GM12878 (cell line): ENCODE results near the gene C3. TPM values are rescaled to one million over a fixed set of nuclear protein-coding genes. Genes with fewer than 3 reads are reported as not detected.

ENCODE experiments used
- ATAC-seq: fragments of 200-7000 bp; cut with Tn5 transposase; 3 replicates; pipeline ENCODE4 v1.9.1; 2020; ENCODE audit warnings: mild to moderate bottlenecking, moderate library complexity
- BruUV-seq: library from RNA; stranded (reverse); fragments of 400-500 nt; replicated peaks from 2 replicates; lab custom pipeline; 2021; lab: Mats Ljungman, UMichigan
- CTCF ChIA-PET: fragments of 300-600 bp; sonication (Branson Sonifier 250); formaldehyde crosslinking; extraction: SDS; loops from one replicate; lab custom pipeline; 2021; ENCODE audit warnings: inconsistent platforms; lab: Yijun Ruan, JAX
- POLR2A ChIA-PET: fragments of 350-600 bp; formaldehyde crosslinking; extraction: SDS; loops from one replicate; lab custom pipeline; 2021; ENCODE audit warnings: inconsistent platforms; lab: Charles Lee
- RAD21 ChIA-PET: fragments of 300-600 bp; sonication (Branson Sonifier 250); formaldehyde crosslinking; loops from one replicate; lab custom pipeline; 2023; ENCODE audit warnings: antibody characterized with exemption; ENCODE audit not compliant: unreplicated experiment; lab: Charles Lee
- SMC1A ChIA-PET: fragments of 300-600 bp; sonication (Branson Sonifier 250); formaldehyde crosslinking; loops from one replicate; lab custom pipeline; 2023; ENCODE audit not compliant: unreplicated experiment, uncharacterized antibody; lab: Charles Lee
- DNase-seq: peaks from one replicate; pipeline ENCODE4 v3.0.0-alpha.2; 2011; ENCODE audit warnings: low read depth, low spot score
- FAIRE-seq: peaks from 3 replicates; lab custom pipeline; 2011; peaks lifted over from hg19 to GRCh38; lab: Jason Lieb, UNC
- H2AFZ ChIP-seq: 2 replicates; pipeline ENCODE4 v1.6.0; 2011; ENCODE audit warnings: low read depth, low read length, control low read depth; ENCODE audit not compliant: control insufficient read depth
- H3K27ac ChIP-seq: 2 replicates; pipeline ENCODE4 v1.5.1; 2011; ENCODE audit warnings: control low read depth; ENCODE audit not compliant: control insufficient read depth, insufficient read depth
- H3K27me3 ChIP-seq, 2 experiments: replicated peaks in 1 of 2; 2 replicates each; pipeline versions ENCODE4 v1.6.0 to v1.6.1; 2011; ENCODE audit warnings: low read length in 1 of 2; ENCODE audit not compliant: control insufficient read depth in 2 of 2, insufficient read depth in 2 of 2
- H3K36me3 ChIP-seq, 2 experiments: 2 replicates each; pipeline ENCODE4 v1.5.1; 2011; ENCODE audit warnings: low read length in 1 of 2; ENCODE audit not compliant: control insufficient read depth in 2 of 2, insufficient read depth in 2 of 2
- H3K4me1 ChIP-seq: 2 replicates; pipeline ENCODE4 v1.6.1; 2011; ENCODE audit warnings: mild to moderate bottlenecking, low read length, moderate library complexity, mixed read lengths; ENCODE audit not compliant: control insufficient read depth, insufficient read depth
- H3K4me2 ChIP-seq: 2 replicates; pipeline ENCODE4 v1.6.0; 2011; ENCODE audit warnings: control low read depth; ENCODE audit not compliant: control insufficient read depth, insufficient read depth
- H3K4me3 ChIP-seq: fragments of 200-600 bp; sonication (generic); 2 replicates; pipeline ENCODE4 v1.5.1; 2016
- H3K79me2 ChIP-seq: 2 replicates; pipeline ENCODE4 v1.6.0; 2011; ENCODE audit warnings: low read length; ENCODE audit not compliant: control insufficient read depth, insufficient read depth
- H3K9ac ChIP-seq: 2 replicates; pipeline ENCODE4 v1.8.0; 2011; ENCODE audit warnings: low read length, control low read depth, mixed read lengths; ENCODE audit not compliant: control insufficient read depth, insufficient read depth
- H3K9me3 ChIP-seq: replicated peaks from 3 replicates; pipeline ENCODE4 v1.5.1; 2011; ENCODE audit warnings: mild to moderate bottlenecking, low read length; ENCODE audit not compliant: control insufficient read depth, insufficient read depth
- H4K20me1 ChIP-seq: 2 replicates; pipeline ENCODE4 v1.6.0; 2011; ENCODE audit not compliant: control insufficient read depth, insufficient read depth
- BCL11A ChIP-seq: IDR thresholded peaks from 2 replicates; pipeline ENCODE4 v1.6.1; 2011; ENCODE audit warnings: low read depth, low read length
- BMI1 ChIP-seq: fragments of 450-650 bp; IDR thresholded peaks from 2 replicates; pipeline ENCODE4 v1.6.1; 2016; ENCODE audit warnings: mild to moderate bottlenecking, moderate library complexity, borderline replicate concordance
- CBX5 ChIP-seq: sonication (generic); IDR thresholded peaks from 2 replicates; pipeline ENCODE4 v1.6.1; 2016; ENCODE audit warnings: low read depth, moderate library complexity, mild to moderate bottlenecking, inconsistent platforms
- CHD4 ChIP-seq: fragments of 200-600 bp; sonication (generic); IDR thresholded peaks from 2 replicates; pipeline ENCODE4 v1.6.1; 2016; ENCODE audit warnings: mild to moderate bottlenecking
- CTCF ChIP-seq, 3 experiments: IDR thresholded peaks in 2 of 3; conservative IDR thresholded peaks in 1 of 3; 2 replicates each; pipeline ENCODE4 v1.5.1; 2011; ENCODE audit warnings: low read depth in 3 of 3, low read length in 3 of 3, mild to moderate bottlenecking in 3 of 3, control low read depth in 2 of 3, moderate library complexity in 2 of 3, inconsistent platforms in 1 of 3, mixed read lengths in 1 of 3; ENCODE audit not compliant: control insufficient read depth in 2 of 3, insufficient read depth in 1 of 3; ENCODE audit errors: extremely low read depth in 1 of 3
- DPF2 ChIP-seq: fragments of 450-650 bp; IDR thresholded peaks from 2 replicates; pipeline ENCODE4 v1.6.1; 2017; ENCODE audit warnings: mild to moderate bottlenecking
- EGR1 ChIP-seq, 2 experiments: IDR thresholded peaks; 1 replicate in 1 of 2; 2 replicates in 1 of 2; pipeline ENCODE4 v1.6.1; 2011 to 2012; ENCODE audit warnings: low read depth in 2 of 2, low read length in 2 of 2, borderline replicate concordance in 1 of 2, mild to moderate bottlenecking in 1 of 2, moderate library complexity in 1 of 2
- FOXM1 ChIP-seq: IDR thresholded peaks from 2 replicates; pipeline ENCODE4 v1.6.1; 2012; ENCODE audit warnings: low read depth, mild to moderate bottlenecking, inconsistent platforms, low read length, moderate library complexity
- HCFC1 ChIP-seq: fragments of 150-350 bp; IDR thresholded peaks from 2 replicates; pipeline ENCODE4 v1.6.1; 2014; ENCODE audit warnings: low read length
- HDAC6 ChIP-seq: fragments of 200-600 bp; sonication (generic); IDR thresholded peaks from one replicate; pipeline ENCODE4 v1.8.0; 2017; ENCODE audit warnings: antibody characterized with exemption; ENCODE audit not compliant: unreplicated experiment
- KAT2A ChIP-seq: conservative IDR thresholded peaks from 2 replicates; pipeline ENCODE4 v1.6.1; 2011; ENCODE audit warnings: low read depth, low read length; ENCODE audit not compliant: control insufficient read depth
- MEF2B ChIP-seq: fragments of 450-650 bp; IDR thresholded peaks from 2 replicates; pipeline ENCODE4 v1.6.1; 2018; ENCODE audit warnings: mild to moderate bottlenecking, moderate library complexity; ENCODE audit not compliant: partially characterized antibody, poor library complexity, severe bottlenecking
- RUNX3 ChIP-seq: IDR thresholded peaks from 2 replicates; pipeline ENCODE4 v1.6.1; 2012; ENCODE audit warnings: low read length, inconsistent platforms
- USF1 ChIP-seq: IDR thresholded peaks from 2 replicates; pipeline ENCODE4 v1.6.1; 2011; ENCODE audit warnings: borderline replicate concordance, low read depth, mild to moderate bottlenecking, moderate library complexity, mixed read lengths, low read length; ENCODE audit not compliant: insufficient read depth; ENCODE audit errors: extremely low read length
- ZNF207 ChIP-seq: fragments of 450-650 bp; IDR thresholded peaks from 2 replicates; pipeline ENCODE4 v1.6.1; 2014; ENCODE audit warnings: antibody characterized with exemption, mild to moderate bottlenecking, borderline replicate concordance
- WGBS: methylation state at CpG from one replicate; pipeline ENCODE4 v1.1.6; 2016; ENCODE audit warnings: low lambda C conversion rate; ENCODE audit not compliant: insufficient replicate concordance, insufficient coverage; ENCODE audit errors: missing lambda C conversion rate; 5-methylcytosine and 5-hydroxymethylcytosine counted together
- in situ Hi-C: fragments of 300-500 bp; cut with MboI; formaldehyde crosslinking; loops from 9 replicates; pipeline ENCODE4 v1.14.3; 2018; ENCODE audit warnings: mixed read lengths
- intact Hi-C: fragments of 100-400 bp; cut with micrococcal nuclease; formaldehyde crosslinking; loops from one replicate; pipeline ENCODE4 v1.14.2; 2022; ENCODE audit not compliant: unreplicated experiment
- polyA plus RNA-seq, 11 experiments: library from polyadenylated mRNA; depleted of rRNA in 4 of 11; unstranded in 6 of 11; stranded (reverse) in 5 of 11; fragments of >200 nt; fragmentation: Nextera tagmentation in 4 of 11; fragmentation: Illumina TruSeq in 1 of 11; extraction: Ambion mirVana in 4 of 11; extraction: Trizol in 1 of 11; gene quantifications; 1 replicate in 1 of 11; 2 replicates in 10 of 11; pipeline versions ENCODE4 v1.2.1 to v1.2.3, GENCODE V29; 2011 to 2016; ENCODE audit warnings: inconsistent platforms in 2 of 11, missing spikeins in 2 of 11, low read depth in 1 of 11
- total RNA-seq, 4 experiments: library from RNA; depleted of rRNA in 3 of 4; stranded (reverse); fragments of >200 nt in 3 of 4; fragmentation: Illumina TruSeq in 1 of 4; extraction: Trizol in 1 of 4; gene quantifications; 2 replicates each; pipeline versions ENCODE4 v1.2.1 to v1.2.3, GENCODE V29; 2013 to 2021

Gene C3
- total and polyA plus RNA-seq, 10 of the 15 experiments (the other 5 are each of a cell fraction or from before 2014, with no cell fraction given): 0.20 to 6.7 (median 0.72) TPM

- TF ChIP-seq CTCF (IDR thresholded peaks at IDR 0.05 in 2 of 3, conservative IDR thresholded peaks at IDR 0.05 in 1 of 3; ENCODE audit: control insufficient read depth in 2 of 3, extremely low read depth in 1 of 3, insufficient read depth in 1 of 3, low read depth in 3 of 3, low read length in 3 of 3) (peak; percentile 6 to 14 (median 8); a peak in 1 of 6 replicates), USF1 (no peak), ZNF207 (no peak), CHD4 (0 out of 2 replicates have a peak, but pooled peaks have one; percentile 13)
- ChIA-PET RAD21 (no interaction called here), POLR2A (no interaction called here), SMC1A (no interaction called here), CTCF (no interaction called here)
- no TSS peak for BruUV-seq
- ATAC-seq: no peak
- no peak overlapping the region for H3K9ac ChIP-seq
- peaks cover 18% of the 10 kb centered on the region for H3K4me1 ChIP-seq
- H3K79me2 ChIP-seq: no peaks in the 10 kb centered on the region
- FAIRE-seq: no peak
- in situ Hi-C loops (no loop called here), intact Hi-C loops (no loop called here)
- H3K4me3 ChIP-seq: no peak overlapping the region
- H3K27me3 ChIP-seq: no peaks in the 10 kb centered on the region
- H4K20me1 ChIP-seq: no peaks in the 10 kb centered on the region
- H3K27ac ChIP-seq: no peak overlapping the region
- no peak for DNase-seq
- 55% methylated on average over 10 of the region's 10 CpGs for WGBS
- H3K9me3 ChIP-seq: no peaks in the 10 kb centered on the region
- H3K4me2 ChIP-seq: no peak overlapping the region
- H2AFZ ChIP-seq: no peak overlapping the region
- H3K36me3 ChIP-seq: no peaks in the 10 kb centered on the region
Measured at GRCh38 chr19:6717036-6717435, 3.4 kb downstream of the C3 start.

GRCh38 chr19:6716610-6716970 lies 3.9 kb downstream of the C3 start:
- H4K20me1 ChIP-seq: no peaks in the 10 kb centered on the region
- DNase-seq (no peak), ATAC-seq (no peak), FAIRE-seq (no peak)
- ChIA-PET CTCF (interaction anchor here (1.4 kb wide), 1 partner anchor 36 kb away, joined by 9 read pairs; no protein-coding TSS in a partner anchor), RAD21 (no interaction called here), SMC1A (interaction anchor here (2.1 kb wide), 1 partner anchor 41 kb away, joined by 7 read pairs; no protein-coding TSS in a partner anchor), POLR2A (no interaction called here)
- H3K4me3 ChIP-seq: no peak overlapping the region
- H3K27me3 ChIP-seq: no peaks in the 10 kb centered on the region
- no peaks in the 10 kb centered on the region for H3K9me3 ChIP-seq
- intact Hi-C loops: no loop called here
- no peak overlapping the region for H3K4me2 ChIP-seq
- no peak overlapping the region for H2AFZ ChIP-seq
- H3K9ac ChIP-seq: no peak overlapping the region
- no peak overlapping the region for H3K27ac ChIP-seq
- H3K79me2 ChIP-seq: no peaks in the 10 kb centered on the region
- in situ Hi-C loops: no loop called here
- H3K36me3 ChIP-seq: no peaks in the 10 kb centered on the region
- no TSS peak for BruUV-seq
- WGBS: 41% methylated on average over 6 of the region's 6 CpGs
- H3K4me1 ChIP-seq: peaks cover 13% of the 10 kb centered on the region
- no peak for TF ChIP-seq BCL11A
- TF ChIP-seq HCFC1: no peak
- no peak for TF ChIP-seq MEF2B
- no peak for TF ChIP-seq HDAC6
- TF ChIP-seq KAT2A: no peak
- no peak for TF ChIP-seq DPF2
- no peak for TF ChIP-seq FOXM1
- no peak for TF ChIP-seq RUNX3
- no peak for TF ChIP-seq CBX5
- no peak for TF ChIP-seq BMI1
- TF ChIP-seq EGR1 (IDR thresholded peaks at IDR 0.05; ENCODE audit: borderline replicate concordance in 1 of 2, low read depth in 2 of 2, low read length in 2 of 2): no peak
